ENCODE results near the gene KLHL2.

DNA sequence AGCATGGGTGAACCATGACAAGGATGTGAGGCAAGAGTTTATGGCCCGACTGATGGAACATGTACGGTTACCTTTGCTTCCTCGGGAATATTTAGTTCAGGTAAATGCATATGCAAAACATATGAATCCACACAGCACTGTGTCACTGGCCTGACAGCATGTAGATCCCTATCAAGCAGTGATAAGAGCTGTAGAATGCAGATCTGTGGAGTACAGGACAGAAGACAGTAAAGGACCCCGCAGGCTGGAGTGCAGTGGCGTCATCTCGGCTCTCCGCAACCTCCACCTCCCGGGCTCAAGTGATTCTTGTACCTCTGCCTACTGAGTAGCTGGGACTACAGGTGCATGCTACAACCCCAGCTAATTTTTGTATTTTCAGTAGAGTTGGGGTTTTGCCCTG lies 90.3 kb downstream of the KLHL2 start:
- TF ChIP-seq, protein P1, sequence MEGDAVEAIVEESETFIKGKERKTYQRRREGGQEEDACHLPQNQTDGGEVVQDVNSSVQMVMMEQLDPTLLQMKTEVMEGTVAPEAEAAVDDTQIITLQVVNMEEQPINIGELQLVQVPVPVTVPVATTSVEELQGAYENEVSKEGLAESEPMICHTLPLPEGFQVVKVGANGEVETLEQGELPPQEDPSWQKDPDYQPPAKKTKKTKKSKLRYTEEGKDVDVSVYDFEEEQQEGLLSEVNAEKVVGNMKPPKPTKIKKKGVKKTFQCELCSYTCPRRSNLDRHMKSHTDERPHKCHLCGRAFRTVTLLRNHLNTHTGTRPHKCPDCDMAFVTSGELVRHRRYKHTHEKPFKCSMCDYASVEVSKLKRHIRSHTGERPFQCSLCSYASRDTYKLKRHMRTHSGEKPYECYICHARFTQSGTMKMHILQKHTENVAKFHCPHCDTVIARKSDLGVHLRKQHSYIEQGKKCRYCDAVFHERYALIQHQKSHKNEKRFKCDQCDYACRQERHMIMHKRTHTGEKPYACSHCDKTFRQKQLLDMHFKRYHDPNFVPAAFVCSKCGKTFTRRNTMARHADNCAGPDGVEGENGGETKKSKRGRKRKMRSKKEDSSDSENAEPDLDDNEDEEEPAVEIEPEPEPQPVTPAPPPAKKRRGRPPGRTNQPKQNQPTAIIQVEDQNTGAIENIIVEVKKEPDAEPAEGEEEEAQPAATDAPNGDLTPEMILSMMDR (conservative IDR thresholded peaks at IDR 0.05; ENCODE audit: low read length) = no peak
- no peak for TF ChIP-seq EZH2phosphoT487 (IDR thresholded peaks at IDR 0.05; ENCODE audit: borderline replicate concordance, low read depth, low read length)

Data from OCI-LY7 (cell line).